Skeletal muscle cell (primary cell): Measurements from ENCODE around the gene IFT22.
"Not testable (repeated sequence)": the region's sequence is repeated elsewhere in the genome, so short reads cannot be mapped to it uniquely, and the experiment has no call there.

Source experiments
- DNase-seq: peaks from one replicate; pipeline ENCODE4 v3.0.0-alpha.2; 2010; ENCODE audit warnings: low read depth
- H3K4me3 ChIP-seq: 2 replicates; pipeline ENCODE4 v1.5.1; 2011; ENCODE audit warnings: low read depth, mild to moderate bottlenecking, control low read depth, low read length, moderate library complexity

Gene IFT22

GRCh38 chr7:101321491-101322401, at the start of gene IFT22:
TSS of gene IFT22 (minus strand) at chr7:101321812. CDS start at chr7:101321709, 103 bp downstream.
- peak; percentile 53 for DNase-seq
- H3K4me3 ChIP-seq: peak within 1 kb of the TSS; percentile 89

GRCh38 chr7:101370836-101371235, 49.2 kb upstream of the IFT22 start:
- no peak overlapping the region for H3K4me3 ChIP-seq
- no peak for DNase-seq

GRCh38 chr7:101368422-101369165, 47.0 kb upstream of the IFT22 start:
- DNase-seq: no peak
- no peak overlapping the region for H3K4me3 ChIP-seq

GRCh38 chr7:101367676-101368075, 46.1 kb upstream of the IFT22 start:
- no peak overlapping the region for H3K4me3 ChIP-seq
- DNase-seq: no peak

- no peak for DNase-seq
- H3K4me3 ChIP-seq: no peak overlapping the region
Measured at GRCh38 chr7:101365956-101366355, 44.3 kb upstream of the IFT22 start.

- H3K4me3 ChIP-seq: peak overlapping the region; percentile 44
- DNase-seq: no peak
Measured at GRCh38 chr7:101363734-101364374, 42.2 kb upstream of the IFT22 start.

- no peak for DNase-seq
- peak overlapping the region; percentile 44 for H3K4me3 ChIP-seq
Measured at GRCh38 chr7:101363196-101363733, 41.7 kb upstream of the IFT22 start.

GRCh38 chr7:101362334-101363195, 41.0 kb upstream of the IFT22 start, which contains the start of gene COL26A1:
TSS of gene COL26A1 (plus strand) at chr7:101362875. CDS start at chr7:101363033, 158 bp downstream.
- H3K4me3 ChIP-seq: peak within 1 kb of the TSS; percentile 44
- DNase-seq: no peak

GRCh38 chr7:101357433-101357832, 35.8 kb upstream of the IFT22 start:
- no peak for DNase-seq
- no peak overlapping the region for H3K4me3 ChIP-seq

GRCh38 chr7:101352920-101353308, 31.3 kb upstream of the IFT22 start:
- DNase-seq: no peak
- no peak overlapping the region for H3K4me3 ChIP-seq

GRCh38 chr7:101349300-101349699, 27.7 kb upstream of the IFT22 start:
- not testable (repeated sequence) for DNase-seq, H3K4me3 ChIP-seq

GRCh38 chr7:101348456-101349067, 26.9 kb upstream of the IFT22 start:
- not testable (repeated sequence) for DNase-seq, H3K4me3 ChIP-seq

GRCh38 chr7:101347477-101347876, 25.9 kb upstream of the IFT22 start:
- DNase-seq: no peak

GRCh38 chr7:101342892-101343291, 21.3 kb upstream of the IFT22 start:
- no peak overlapping the region for H3K4me3 ChIP-seq

More at GRCh38 chr7:101347477-101347876, 25.9 kb upstream of the IFT22 start:
- H3K4me3 ChIP-seq: no peak overlapping the region

GRCh38 chr7:101340379-101340778, 18.8 kb upstream of the IFT22 start:
- no peak for DNase-seq
- no peak overlapping the region for H3K4me3 ChIP-seq

More at GRCh38 chr7:101342892-101343291, 21.3 kb upstream of the IFT22 start:
- DNase-seq: no peak

GRCh38 chr7:101333912-101334311, 12.3 kb upstream of the IFT22 start:
- no peak overlapping the region for H3K4me3 ChIP-seq
- DNase-seq: no peak

GRCh38 chr7:101332026-101332425, 10.4 kb upstream of the IFT22 start:
- H3K4me3 ChIP-seq: no peak overlapping the region
- DNase-seq: no peak

- DNase-seq: no peak
Measured at GRCh38 chr7:101330011-101330484, 8.4 kb upstream of the IFT22 start.

More at GRCh38 chr7:101330011-101330484, 8.4 kb upstream of the IFT22 start:
- no peak overlapping the region for H3K4me3 ChIP-seq
